Loucy (cell line): ENCODE results near the gene MMRN1.

ENCODE experiments used
- H2AFZ ChIP-seq: fragments of 200-600 bp; sonication (generic); 2 replicates; pipeline ENCODE4 v1.6.0; 2016; ENCODE audit warnings: antibody characterized with exemption, mild to moderate bottlenecking, low read length, moderate library complexity
- H3F3A ChIP-seq: fragments of 200-600 bp; 2 replicates; pipeline ENCODE4 v1.6.0; 2016; ENCODE audit warnings: antibody characterized with exemption, low read depth, mild to moderate bottlenecking
- H3K27me3 ChIP-seq: fragments of 200-600 bp; sonication (generic); 2 replicates; pipeline ENCODE4 v1.6.1; 2014; ENCODE audit warnings: low read length, mild to moderate bottlenecking; ENCODE audit not compliant: insufficient read depth, poor library complexity, severe bottlenecking
- H3K36me3 ChIP-seq: fragments of 200-600 bp; sonication (generic); 2 replicates; pipeline ENCODE4 v1.6.1; 2016; ENCODE audit warnings: low read length; ENCODE audit not compliant: insufficient read depth
- H3K4me1 ChIP-seq: fragments of 200-600 bp; sonication (generic); 2 replicates; pipeline ENCODE4 v1.5.1; 2014; ENCODE audit warnings: low read length, mild to moderate bottlenecking; ENCODE audit not compliant: insufficient read depth, poor library complexity, severe bottlenecking
- H3K4me2 ChIP-seq: fragments of 200-600 bp; sonication (generic); 2 replicates; pipeline ENCODE4 v1.6.0; 2014; ENCODE audit warnings: antibody characterized with exemption, low read length, low read depth, mild to moderate bottlenecking; ENCODE audit not compliant: poor library complexity, severe bottlenecking
- H3K4me3 ChIP-seq: fragments of 200-600 bp; sonication (generic); 2 replicates; pipeline ENCODE4 v1.5.1; 2014; ENCODE audit warnings: low read length, mild to moderate bottlenecking, mixed read lengths; ENCODE audit not compliant: poor library complexity, severe bottlenecking
- H3K79me2 ChIP-seq: fragments of 200-600 bp; sonication (generic); 2 replicates; pipeline ENCODE4 v1.6.1; 2014; ENCODE audit warnings: low read length; ENCODE audit not compliant: insufficient read depth
- H3K9ac ChIP-seq: fragments of 200-600 bp; sonication (generic); 2 replicates; pipeline ENCODE4 v1.6.0; 2014; ENCODE audit warnings: mild to moderate bottlenecking, low read depth, low read length, moderate library complexity; ENCODE audit not compliant: poor library complexity, severe bottlenecking
- H3K9me2 ChIP-seq: fragments of 200-600 bp; sonication (generic); replicated peaks from 2 replicates; pipeline ENCODE4 v1.6.1; 2016; ENCODE audit warnings: low read depth, low read length, mixed read lengths
- H3K9me3 ChIP-seq: fragments of 200-600 bp; sonication (generic); 2 replicates; pipeline ENCODE4 v1.6.1; 2014; ENCODE audit warnings: mild to moderate bottlenecking, antibody characterized with exemption, low read length, low read depth; ENCODE audit not compliant: insufficient read depth
- H4K20me1 ChIP-seq: fragments of 200-600 bp; sonication (generic); 2 replicates; pipeline ENCODE4 v1.6.0; 2014; ENCODE audit warnings: antibody characterized with exemption, low read length, mild to moderate bottlenecking; ENCODE audit not compliant: insufficient read depth, poor library complexity, severe bottlenecking
- CTCF ChIP-seq: fragments of 200-600 bp; sonication (generic); conservative IDR thresholded peaks from 2 replicates; pipeline ENCODE4 v1.5.1; 2014; ENCODE audit warnings: mild to moderate bottlenecking, antibody characterized with exemption, low read length
- EZH2phosphoT487 ChIP-seq: fragments of 200-600 bp; IDR thresholded peaks from 2 replicates; pipeline ENCODE4 v1.6.1; 2018; ENCODE audit warnings: antibody characterized with exemption, mild to moderate bottlenecking, moderate library complexity, borderline replicate concordance

The MMRN1 gene

GRCh38 chr4:89909889-89910288 lies 15.2 kb downstream of the MMRN1 start:
- no peaks in the 10 kb centered on the region for H3K9me3 ChIP-seq
- peaks cover 15% of the 10 kb centered on the region for H3K4me1 ChIP-seq
- H3K79me2 ChIP-seq, result no peaks in the 10 kb centered on the region; the same call in 1 of the 2 replicates
- no peak overlapping the region for H3K9ac ChIP-seq
- H3K27me3 ChIP-seq, result no peaks in the 10 kb centered on the region
- no peak overlapping the region for H2AFZ ChIP-seq
- H3K4me2 ChIP-seq, result no peak overlapping the region
- TF ChIP-seq EZH2phosphoT487, result no peak
- no peak for TF ChIP-seq CTCF
- no peak overlapping the region for H3K4me3 ChIP-seq
- H3F3A ChIP-seq, result no peaks in the 10 kb centered on the region
- H3K9me2 ChIP-seq, result no peaks in the 10 kb centered on the region
- peaks cover 3% of the 10 kb centered on the region; the same call in 1 of the 2 replicates for H3K36me3 ChIP-seq
- no peaks in the 10 kb centered on the region for H4K20me1 ChIP-seq

- no peaks in the 10 kb centered on the region for H4K20me1 ChIP-seq
- H3K4me3 ChIP-seq, result no peak overlapping the region
- H3K9ac ChIP-seq, result no peak overlapping the region
- TF ChIP-seq EZH2phosphoT487 (no peak), CTCF (no peak)
- no peaks in the 10 kb centered on the region for H3K9me2 ChIP-seq
- H3K79me2 ChIP-seq, result no peaks in the 10 kb centered on the region
- no peaks in the 10 kb centered on the region for H3F3A ChIP-seq
- H3K27me3 ChIP-seq, result no peaks in the 10 kb centered on the region
- H3K4me1 ChIP-seq, result no peaks in the 10 kb centered on the region
- H2AFZ ChIP-seq, result no peak overlapping the region
- H3K36me3 ChIP-seq, result peaks cover 3% of the 10 kb centered on the region; the same call in 1 of the 2 replicates
- H3K4me2 ChIP-seq, result no peak overlapping the region
- H3K9me3 ChIP-seq, result no peaks in the 10 kb centered on the region
Observed at GRCh38 chr4:89913623-89914022, 19.0 kb downstream of the MMRN1 start.

- no peak overlapping the region for H3K4me3 ChIP-seq
- H3K9me3 ChIP-seq, result no peaks in the 10 kb centered on the region
- H3K36me3 ChIP-seq, result peaks cover 3% of the 10 kb centered on the region; the same call in 1 of the 2 replicates
- no peaks in the 10 kb centered on the region for H4K20me1 ChIP-seq
- H3K79me2 ChIP-seq, result no peaks in the 10 kb centered on the region
- H3K4me1 ChIP-seq, result no peaks in the 10 kb centered on the region
- H3K4me2 ChIP-seq, result no peak overlapping the region
- no peaks in the 10 kb centered on the region for H3K9me2 ChIP-seq
- no peaks in the 10 kb centered on the region for H3F3A ChIP-seq
- TF ChIP-seq EZH2phosphoT487 (no peak), CTCF (peak; percentile 62)
- no peak overlapping the region for H2AFZ ChIP-seq
- H3K9ac ChIP-seq, result no peak overlapping the region
- no peaks in the 10 kb centered on the region for H3K27me3 ChIP-seq
Observed at GRCh38 chr4:89914609-89915550, 20.2 kb downstream of the MMRN1 start.
